T-cell (primary cell): ENCODE measurements around the gene TMEM50B. TPM values are rescaled to one million over a fixed set of nuclear protein-coding genes. Genes with fewer than 3 reads are reported as not detected.

ENCODE experiments used
- ATAC-seq, 4 experiments: fragments of 200-7000 bp in 3 of 4; fragments of 150-1000 bp in 1 of 4; cut with Tn5 transposase; replicated peaks in 1 of 4; 1 replicate in 3 of 4; 2 replicates in 1 of 4; pipeline ENCODE4 v1.10.0; 2021; ENCODE audit warnings: moderate library complexity in 3 of 4, mild to moderate bottlenecking in 2 of 4, moderate number of reproducible peaks in 1 of 4
- CTCF ChIA-PET, 2 donors: fragments of 300-600 bp; sonication (Branson Sonifier 250); formaldehyde crosslinking; loops; one replicate each; lab custom pipeline; 2022; ENCODE audit warnings: antibody characterized with exemption in 2 of 2; lab: Charles Lee
- POLR2A ChIA-PET, 2 donors: fragments of 300-600 bp; sonication (Branson Sonifier 250); formaldehyde crosslinking; loops; one replicate each; lab custom pipeline; 2022; ENCODE audit warnings: antibody characterized with exemption in 2 of 2; lab: Charles Lee
- DNase-seq, 35 experiments: peaks; one replicate each; pipeline versions ENCODE4 v3.0.0 to v3.0.0-alpha.2; 2013 to 2023
- H3K27ac ChIP-seq: one replicate; pipeline ENCODE4 v1.5.1; 2013; ENCODE audit warnings: low read length
- H3K27me3 ChIP-seq, 2 experiments: replicated peaks in 1 of 2; 1 replicate in 1 of 2; 2 replicates in 1 of 2; pipeline versions ENCODE4 v1.6.1 to v1.7.0; 2013; ENCODE audit warnings: low read length in 1 of 2, mixed read lengths in 1 of 2; ENCODE audit not compliant: control insufficient read depth in 2 of 2, insufficient read depth in 2 of 2; ENCODE audit errors: extremely low read depth in 1 of 2
- H3K36me3 ChIP-seq, 2 donors: 1 replicate in 1 of 2; 2 replicates in 1 of 2; pipeline versions ENCODE4 v1.6.1 to v1.7.0; 2013; ENCODE audit warnings: low read length in 1 of 2; ENCODE audit not compliant: control insufficient read depth in 2 of 2, insufficient read depth in 1 of 2; ENCODE audit errors: extremely low read depth in 1 of 2
- H3K4me1 ChIP-seq, 2 experiments: 1 replicate in 1 of 2; 2 replicates in 1 of 2; pipeline versions ENCODE4 v1.6.1 to v1.7.0; 2013; ENCODE audit warnings: low read length in 2 of 2, mixed read lengths in 1 of 2; ENCODE audit not compliant: insufficient read depth in 2 of 2, control insufficient read depth in 1 of 2; ENCODE audit errors: extremely low read depth in 1 of 2
- H3K4me3 ChIP-seq, 2 donors: 1 replicate in 1 of 2; 2 replicates in 1 of 2; pipeline versions ENCODE4 v1.5.1 to v1.7.0; 2013; ENCODE audit warnings: mild to moderate bottlenecking in 2 of 2, low read length in 1 of 2, moderate library complexity in 1 of 2; ENCODE audit not compliant: control insufficient read depth in 1 of 2; ENCODE audit errors: extremely low read depth in 1 of 2
- H3K9me3 ChIP-seq: 2 replicates; pipeline ENCODE4 v1.7.0; 2013
- H3K27ac Mint-ChIP-seq, 2 donors: one replicate each; pipeline ENCODE4 v1.8.0; 2020 to 2021; ENCODE audit warnings: mild to moderate bottlenecking in 2 of 2, mixed read lengths in 2 of 2
- H3K27me3 Mint-ChIP-seq, 2 donors: one replicate each; pipeline ENCODE4 v1.8.0; 2021 to 2022; ENCODE audit warnings: mixed read lengths in 2 of 2
- H3K36me3 Mint-ChIP-seq: one replicate; pipeline ENCODE4 v1.8.0; 2021; ENCODE audit warnings: mixed read lengths
- H3K4me1 Mint-ChIP-seq, 3 donors: one replicate each; pipeline ENCODE4 v1.8.0; 2020 to 2022; ENCODE audit warnings: mixed read lengths in 3 of 3, mild to moderate bottlenecking in 1 of 3
- H3K4me3 Mint-ChIP-seq, 3 donors: one replicate each; pipeline ENCODE4 v1.8.0; 2020 to 2022; ENCODE audit warnings: mild to moderate bottlenecking in 3 of 3, mixed read lengths in 3 of 3, moderate library complexity in 3 of 3
- H3K9me3 Mint-ChIP-seq, 3 donors: one replicate each; pipeline ENCODE4 v1.8.0; 2020 to 2022; ENCODE audit warnings: mixed read lengths in 3 of 3
- WGBS: methylation state at CpG from one replicate; pipeline ENCODE4 v1.1.5; 2013; ENCODE audit warnings: missing lambda C conversion rate; ENCODE audit not compliant: insufficient coverage; 5-methylcytosine and 5-hydroxymethylcytosine counted together
- total RNA-seq, 35 experiments: library from RNA in 6 of 35; stranded (reverse) in 6 of 35; fragments of 120-200 nt in 1 of 35; gene quantifications; one replicate each; pipeline versions ENCODE4 v1.2.1 to v1.2.4 and lab custom pipeline; 2013 to 2026

TMEM50B gene
- total RNA-seq, 5 donors from 2014 or later (not counting 1 experiment from before 2014, with no cell fraction given) = 47.0 to 98.9 (median 73.4) TPM

- no peak for ATAC-seq
- Mint-ChIP-seq H3K4me3 (no peak overlapping the region), H3K27me3 (no peaks in the 10 kb centered on the region), H3K4me1 (peaks cover 0 to 10% (median 2%) of the 10 kb centered on the region in 3 donors), H3K9me3 (no peaks in the 10 kb centered on the region), H3K27ac (no peak overlapping the region), H3K36me3 (peaks cover 38% of the 10 kb centered on the region)
- H3K9me3 ChIP-seq = no peaks in the 10 kb centered on the region
- POLR2A ChIA-PET = no interaction called here
- H3K36me3 ChIP-seq = peaks cover 5 to 21% of the 10 kb centered on the region in 2 donors
- H3K27ac ChIP-seq = no peak overlapping the region
- WGBS = no CpG with 5 or more reads among the region's 5 CpGs
- H3K27me3 ChIP-seq = peaks cover 0 to 4% of the 10 kb centered on the region in 2 experiments
- CTCF ChIA-PET = no interaction called here
- no peak for DNase-seq
- no peaks in the 10 kb centered on the region for H3K4me1 ChIP-seq
- H3K4me3 ChIP-seq = no peak overlapping the region
These were observed 57.9 kb downstream of the TMEM50B start for GRCh38 chr21:33421713-33422393.

- no peaks in the 10 kb centered on the region for H3K27me3 Mint-ChIP-seq
- H3K9me3 Mint-ChIP-seq = no peaks in the 10 kb centered on the region
- ATAC-seq = no peak
- H3K4me3 Mint-ChIP-seq = no peak overlapping the region
- POLR2A ChIA-PET = no interaction called here
- peaks cover 40% of the 10 kb centered on the region for H3K36me3 Mint-ChIP-seq
- 83% methylated on average over 1 of the region's 12 CpGs for WGBS
- CTCF ChIA-PET = no interaction called here
- H3K4me1 Mint-ChIP-seq = peaks cover 8 to 21% (median 12%) of the 10 kb centered on the region in 3 donors
- DNase-seq = no peak
- H3K27me3 ChIP-seq = peaks cover 0 to 4% of the 10 kb centered on the region in 2 experiments
- no peaks in the 10 kb centered on the region for H3K4me1 ChIP-seq
- no peaks in the 10 kb centered on the region for H3K9me3 ChIP-seq
- H3K36me3 ChIP-seq = peaks cover 5 to 20% of the 10 kb centered on the region in 2 donors
- no peak overlapping the region for H3K4me3 ChIP-seq
- H3K27ac Mint-ChIP-seq = peak overlapping the region; percentile 27 to 34
- no peak overlapping the region for H3K27ac ChIP-seq
These were observed 60.1 kb downstream of the TMEM50B start for GRCh38 chr21:33419538-33420123.

- H3K4me3 ChIP-seq = no peak overlapping the region
- Mint-ChIP-seq H3K4me1 (peaks cover 12 to 21% (median 18%) of the 10 kb centered on the region in 3 donors), H3K27ac (no peak overlapping the region), H3K27me3 (no peaks in the 10 kb centered on the region), H3K36me3 (peaks cover 37% of the 10 kb centered on the region), H3K9me3 (no peaks in the 10 kb centered on the region), H3K4me3 (no peak overlapping the region)
- H3K27me3 ChIP-seq = no peaks in the 10 kb centered on the region
- peaks cover 7 to 17% of the 10 kb centered on the region in 2 donors for H3K36me3 ChIP-seq
- POLR2A ChIA-PET = no interaction called here
- no peak for ATAC-seq
- DNase-seq = no peak
- 83% methylated on average over 2 of the region's 2 CpGs for WGBS
- no peaks in the 10 kb centered on the region for H3K9me3 ChIP-seq
- no peak overlapping the region for H3K27ac ChIP-seq
- H3K4me1 ChIP-seq = peaks cover 0 to 7% of the 10 kb centered on the region in 2 experiments
- CTCF ChIA-PET = no interaction called here
These were observed 61.1 kb downstream of the TMEM50B start for GRCh38 chr21:33418691-33419090.

- DNase-seq (no peak), ATAC-seq (no peak)
- H3K4me3 ChIP-seq = no peak overlapping the region
- peaks cover 0 to 12% of the 10 kb centered on the region in 2 experiments for H3K4me1 ChIP-seq
- no peak overlapping the region for H3K27ac ChIP-seq
- POLR2A ChIA-PET = interaction anchor here in 1 of 2 donors (0.6 kb wide), 1 partner anchor 15 kb away, joined by 3 read pairs; no protein-coding TSS in a partner anchor
- H3K27me3 ChIP-seq = peaks cover 0 to 4% of the 10 kb centered on the region in 2 experiments
- H3K36me3 Mint-ChIP-seq = peaks cover 21% of the 10 kb centered on the region
- CTCF ChIA-PET = no interaction called here
- no peaks in the 10 kb centered on the region for H3K9me3 Mint-ChIP-seq
- H3K4me3 Mint-ChIP-seq = no peak overlapping the region
- WGBS = 68% methylated on average over 7 of the region's 11 CpGs
- no peaks in the 10 kb centered on the region for H3K9me3 ChIP-seq
- peaks cover 33 to 46% (median 42%) of the 10 kb centered on the region in 3 donors for H3K4me1 Mint-ChIP-seq
- H3K36me3 ChIP-seq = peaks cover 10 to 14% of the 10 kb centered on the region in 2 donors
- H3K27ac Mint-ChIP-seq = peak overlapping the region; percentile 46 to 81
- H3K27me3 Mint-ChIP-seq = no peaks in the 10 kb centered on the region
These were observed 64.8 kb downstream of the TMEM50B start for GRCh38 chr21:33414926-33415325.

- Mint-ChIP-seq H3K4me3 (no peak overlapping the region), H3K27me3 (no peaks in the 10 kb centered on the region), H3K4me1 (peaks cover 42 to 53% (median 47%) of the 10 kb centered on the region in 3 donors), H3K27ac (no peak overlapping the region), H3K9me3 (no peaks in the 10 kb centered on the region), H3K36me3 (peaks cover 20% of the 10 kb centered on the region)
- peaks cover 10 to 14% of the 10 kb centered on the region in 2 donors for H3K36me3 ChIP-seq
- no peaks in the 10 kb centered on the region for H3K9me3 ChIP-seq
- H3K4me1 ChIP-seq = peaks cover 0 to 12% of the 10 kb centered on the region in 2 experiments
- 92% methylated on average over 8 of the region's 14 CpGs for WGBS
- no peak overlapping the region for H3K4me3 ChIP-seq
- no peak for DNase-seq
- ChIA-PET POLR2A (interaction anchor here (0.6 to 0.7 kb wide), 2 partner anchors 14 to 21 kb away, joined by 4 to 9 read pairs; no protein-coding TSS in a partner anchor), CTCF (interaction anchor here in 1 of 2 donors (0.6 kb wide), 1 partner anchor 14 kb away, joined by 4 read pairs; no protein-coding TSS in a partner anchor)
- H3K27me3 ChIP-seq = peaks cover 0 to 4% of the 10 kb centered on the region in 2 experiments
- no peak for ATAC-seq
- no peak overlapping the region for H3K27ac ChIP-seq
These were observed 65.7 kb downstream of the TMEM50B start for GRCh38 chr21:33414068-33414467.

GRCh38 chr21:33412832-33413519, 66.8 kb downstream of the TMEM50B start:
- no peak overlapping the region for H3K4me3 ChIP-seq
- no peaks in the 10 kb centered on the region for H3K9me3 Mint-ChIP-seq
- peaks cover 0 to 12% of the 10 kb centered on the region in 2 experiments for H3K4me1 ChIP-seq
- peak overlapping the region; percentile 74 to 83 for H3K27ac Mint-ChIP-seq
- peaks cover 10 to 14% of the 10 kb centered on the region in 2 donors for H3K36me3 ChIP-seq
- ChIA-PET CTCF (interaction anchor here in 1 of 2 donors (0.6 kb wide), 1 partner anchor 49 kb away, joined by 3 read pairs; no protein-coding TSS in a partner anchor), POLR2A (interaction anchor here (0.6 to 1.6 kb wide), 3 partner anchors 34 to 152 kb away, joined by 3 to 6 read pairs (median 3); no protein-coding TSS in a partner anchor)
- peaks cover 0 to 4% of the 10 kb centered on the region in 2 experiments for H3K27me3 ChIP-seq
- no peak overlapping the region for H3K27ac ChIP-seq
- no peak for DNase-seq
- ATAC-seq = peak in 2 of 4 experiments; percentile 24 to 37
- H3K9me3 ChIP-seq = no peaks in the 10 kb centered on the region
- no peaks in the 10 kb centered on the region for H3K27me3 Mint-ChIP-seq
- H3K4me1 Mint-ChIP-seq = peaks cover 49 to 59% (median 55%) of the 10 kb centered on the region in 3 donors
- WGBS = 89% methylated on average over 3 of the region's 9 CpGs
- peaks cover 24% of the 10 kb centered on the region for H3K36me3 Mint-ChIP-seq
- H3K4me3 Mint-ChIP-seq = peak overlapping the region in 2 of 3 donors; percentile 17 to 43
